Esophagus muscularis mucosa (tissue), 3 donors: ENCODE measurements around the gene KIAA2012.

Experiments
- POLR2A ChIP-seq: fragments of 450-650 bp; IDR thresholded peaks from one replicate; pipeline ENCODE4 v1.6.1; 2017; ENCODE audit warnings: antibody characterized with exemption, moderate library complexity, mild to moderate bottlenecking, low read depth
- TF ChIP-seq, protein P1 (sequence below), 3 experiments: fragments of 200-600 bp in 2 of 3; fragments of 450-650 bp in 1 of 3; sonication (generic) in 2 of 3; IDR thresholded peaks; one replicate each; pipeline ENCODE4 v1.5.1; 2017 to 2019; ENCODE audit warnings: antibody characterized with exemption in 3 of 3, mild to moderate bottlenecking in 2 of 3, moderate library complexity in 1 of 3

- TF ChIP-seq, protein P1, sequence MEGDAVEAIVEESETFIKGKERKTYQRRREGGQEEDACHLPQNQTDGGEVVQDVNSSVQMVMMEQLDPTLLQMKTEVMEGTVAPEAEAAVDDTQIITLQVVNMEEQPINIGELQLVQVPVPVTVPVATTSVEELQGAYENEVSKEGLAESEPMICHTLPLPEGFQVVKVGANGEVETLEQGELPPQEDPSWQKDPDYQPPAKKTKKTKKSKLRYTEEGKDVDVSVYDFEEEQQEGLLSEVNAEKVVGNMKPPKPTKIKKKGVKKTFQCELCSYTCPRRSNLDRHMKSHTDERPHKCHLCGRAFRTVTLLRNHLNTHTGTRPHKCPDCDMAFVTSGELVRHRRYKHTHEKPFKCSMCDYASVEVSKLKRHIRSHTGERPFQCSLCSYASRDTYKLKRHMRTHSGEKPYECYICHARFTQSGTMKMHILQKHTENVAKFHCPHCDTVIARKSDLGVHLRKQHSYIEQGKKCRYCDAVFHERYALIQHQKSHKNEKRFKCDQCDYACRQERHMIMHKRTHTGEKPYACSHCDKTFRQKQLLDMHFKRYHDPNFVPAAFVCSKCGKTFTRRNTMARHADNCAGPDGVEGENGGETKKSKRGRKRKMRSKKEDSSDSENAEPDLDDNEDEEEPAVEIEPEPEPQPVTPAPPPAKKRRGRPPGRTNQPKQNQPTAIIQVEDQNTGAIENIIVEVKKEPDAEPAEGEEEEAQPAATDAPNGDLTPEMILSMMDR (IDR thresholded peaks at IDR 0.05), result no peak
- no peak for TF ChIP-seq POLR2A
Measured at GRCh38 chr2:202061695-202062094, 11.4 kb upstream of the KIAA2012 start.
